H1 (cell line): ENCODE results near the gene SMYD3. TPM values are rescaled to one million over a fixed set of nuclear protein-coding genes. Genes with fewer than 3 reads are reported as not detected.

Experiments
- HDAC2 ChIP-seq, 2 experiments: fragments of 300-600 bp in 1 of 2; sonication (generic) in 1 of 2; IDR thresholded peaks; 2 replicates each; pipeline ENCODE4 v1.6.1; 2011 to 2012; ENCODE audit warnings: low read depth in 2 of 2, low read length in 2 of 2, mild to moderate bottlenecking in 2 of 2, moderate library complexity in 2 of 2, borderline replicate concordance in 1 of 2, inconsistent platforms in 1 of 2
- KDM5A ChIP-seq: fragments of 200-600 bp; IDR thresholded peaks from 2 replicates; pipeline ENCODE4 v1.7.1; 2012; ENCODE audit warnings: mild to moderate bottlenecking, low read length, inconsistent platforms, mixed read lengths
- TEAD4 ChIP-seq: IDR thresholded peaks from 2 replicates; pipeline ENCODE4 v1.6.1; 2012; ENCODE audit warnings: low read depth, low read length, inconsistent platforms, mixed read lengths
- polyA plus RNA-seq, 7 experiments: library from polyadenylated mRNA; depleted of rRNA in 3 of 7; stranded (reverse) in 5 of 7; unstranded in 2 of 7; fragments of >200 nt in 5 of 7; fragments of 200-250 nt in 2 of 7; gene quantifications; 1 replicate in 5 of 7; 2 replicates in 1 of 7; 4 replicates in 1 of 7; pipeline versions ENCODE4 v1.2.1 to v1.2.3, GENCODE V29; 2011 to 2013; ENCODE audit warnings: missing spikeins in 2 of 7, mixed read lengths in 2 of 7
- total RNA-seq: library from RNA; stranded (reverse); fragmentation: NEBNext Ultra II Directional; extraction: Animal tissue kit (Norgen Biotek cat#: 25700); gene quantifications from 2 replicates; pipeline ENCODE4 v1.2.1, GENCODE V29; 2021
- TF ChIP-seq, protein P1 (sequence below): IDR thresholded peaks from 2 replicates; pipeline ENCODE4 v1.6.1; 2012; ENCODE audit warnings: low read length, inconsistent platforms

SMYD3 gene
- total and polyA plus RNA-seq, 2 of the 8 experiments (the other 6 are each of a cell fraction or from before 2014, with no cell fraction given): 17.3 to 25.4 TPM

DNA sequence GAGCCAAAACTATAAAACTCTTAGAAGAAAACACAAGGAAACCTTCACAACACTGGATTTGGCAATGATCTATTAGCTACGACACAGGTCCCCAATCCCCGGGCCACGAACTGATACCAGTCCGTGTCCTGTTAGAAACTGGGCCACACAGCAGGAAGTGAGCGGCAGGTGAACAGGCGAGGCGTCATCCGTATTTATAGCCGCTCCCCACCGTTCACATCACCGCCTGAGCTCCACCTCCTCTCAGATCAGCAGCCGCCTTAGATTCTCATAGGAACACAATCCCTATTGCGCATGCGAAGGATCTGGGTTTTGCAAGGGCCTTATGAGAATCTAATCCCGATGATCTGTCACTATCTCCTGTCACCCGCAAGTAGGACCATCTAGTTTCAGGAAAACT lies 47.1 kb upstream of the SMYD3 start (continued):
- TF ChIP-seq, protein P1, sequence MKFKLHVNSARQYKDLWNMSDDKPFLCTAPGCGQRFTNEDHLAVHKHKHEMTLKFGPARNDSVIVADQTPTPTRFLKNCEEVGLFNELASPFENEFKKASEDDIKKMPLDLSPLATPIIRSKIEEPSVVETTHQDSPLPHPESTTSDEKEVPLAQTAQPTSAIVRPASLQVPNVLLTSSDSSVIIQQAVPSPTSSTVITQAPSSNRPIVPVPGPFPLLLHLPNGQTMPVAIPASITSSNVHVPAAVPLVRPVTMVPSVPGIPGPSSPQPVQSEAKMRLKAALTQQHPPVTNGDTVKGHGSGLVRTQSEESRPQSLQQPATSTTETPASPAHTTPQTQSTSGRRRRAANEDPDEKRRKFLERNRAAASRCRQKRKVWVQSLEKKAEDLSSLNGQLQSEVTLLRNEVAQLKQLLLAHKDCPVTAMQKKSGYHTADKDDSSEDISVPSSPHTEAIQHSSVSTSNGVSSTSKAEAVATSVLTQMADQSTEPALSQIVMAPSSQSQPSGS: no peak
- no peak for TF ChIP-seq TEAD4
- no peak for TF ChIP-seq KDM5A
- no peak for TF ChIP-seq HDAC2 (IDR thresholded peaks at IDR 0.05; ENCODE audit: borderline replicate concordance in 1 of 2, low read depth in 2 of 2, low read length in 2 of 2)
